COLO829 (cell line): ENCODE data around the gene YKT6.
"Not testable (repeated sequence)": the region's sequence is repeated elsewhere in the genome, so short reads cannot be mapped to it uniquely, and the experiment has no call there.

Experiments used
- DNase-seq: peaks from one replicate; pipeline ENCODE4 v3.0.0; 2012; ENCODE audit warnings: low spot score

YKT6 gene

GRCh38 chr7:44193011-44193802 lies 7.6 kb upstream of the YKT6 start:
- no peak for DNase-seq

GRCh38 chr7:44194069-44194468 lies 6.7 kb upstream of the YKT6 start:
- DNase-seq, result no peak

- DNase-seq, result no peak
Measured at GRCh38 chr7:44194562-44195145, 6.1 kb upstream of the YKT6 start.

DNA sequence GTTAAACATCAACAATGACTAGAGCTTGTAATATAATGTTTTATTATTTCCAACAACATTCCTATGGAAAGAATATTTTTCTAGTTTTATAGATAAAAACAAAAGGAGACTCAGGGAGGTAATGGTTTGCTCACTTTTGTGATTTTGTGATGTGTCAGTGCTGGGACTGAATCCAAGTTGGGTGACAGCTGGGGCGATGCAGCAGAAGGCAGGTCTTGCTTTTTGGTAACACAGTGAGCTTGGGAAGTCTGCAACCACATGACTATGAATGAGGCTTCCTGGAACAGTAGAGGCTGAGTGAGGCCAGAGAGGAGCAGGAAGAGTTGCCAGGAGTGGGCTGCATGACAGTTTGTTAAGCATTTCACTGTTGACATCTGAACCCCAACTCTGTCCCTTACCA lies 4.9 kb upstream of the YKT6 start:
- no peak for DNase-seq

DNA sequence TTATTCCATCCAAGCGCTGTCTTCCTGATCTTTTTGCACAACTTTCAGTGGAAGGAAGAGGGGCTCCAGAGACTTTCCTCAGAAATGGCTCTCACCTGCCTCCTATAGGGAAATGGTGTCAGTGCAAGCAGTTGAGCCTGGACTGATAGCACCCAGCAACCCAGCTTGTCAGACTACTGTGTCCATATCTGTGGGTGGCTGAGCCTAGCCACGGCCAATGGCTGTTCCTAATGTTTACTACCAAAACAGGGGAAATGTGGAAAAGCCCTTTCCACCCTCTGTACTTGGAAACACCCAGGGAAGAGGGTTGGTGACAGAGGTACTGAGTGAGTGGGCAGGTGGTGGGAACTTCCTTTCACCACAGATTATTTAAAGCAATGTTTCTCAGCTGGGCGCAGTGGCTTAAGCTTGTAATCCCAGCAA lies 4.3 kb upstream of the YKT6 start:
- DNase-seq, result peak; percentile 80

DNA sequence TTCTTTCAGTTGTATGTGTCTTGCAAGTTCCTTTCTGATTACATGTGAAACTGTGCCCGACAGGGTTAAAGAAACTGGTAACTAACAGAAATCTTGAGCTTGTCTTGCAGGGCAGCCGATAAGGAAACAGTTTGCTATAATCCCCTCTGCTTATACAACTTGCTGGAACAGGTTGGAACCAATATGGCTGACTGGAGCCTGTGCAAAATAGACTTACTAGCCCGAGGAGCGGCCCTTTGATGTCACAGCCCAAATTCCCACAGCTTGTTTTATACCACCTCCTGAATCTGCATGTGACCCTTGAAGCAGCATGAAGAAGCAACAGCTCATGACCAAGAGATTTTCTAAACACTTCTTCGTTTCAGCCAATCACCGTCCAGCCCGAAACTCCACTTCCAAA lies 3.3 kb upstream of the YKT6 start:
- DNase-seq, result no peak

DNA sequence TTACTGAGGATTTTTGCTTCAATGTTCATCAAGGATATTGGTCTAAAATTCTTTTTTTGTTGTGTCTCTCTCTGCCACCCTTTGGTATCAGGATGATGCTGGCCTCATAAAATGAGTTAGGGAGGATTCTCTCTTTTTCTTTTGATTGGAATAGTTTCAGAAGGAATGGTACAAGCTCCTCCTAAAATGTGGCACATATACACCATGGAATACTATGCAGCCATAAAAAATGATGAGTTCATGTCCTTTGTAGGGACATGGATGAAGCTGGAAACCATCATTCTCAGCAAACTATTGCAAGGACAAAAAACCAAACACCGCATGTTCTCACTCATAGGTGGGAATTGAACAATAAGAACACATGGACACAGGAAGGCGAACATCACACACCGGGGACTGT lies 615 bp upstream of the YKT6 start:
- not testable (repeated sequence) for DNase-seq

- DNase-seq, result no peak
Measured at GRCh38 chr7:44201813-44202212, 1.0 kb downstream of the YKT6 start.

- no peak for DNase-seq
Measured at GRCh38 chr7:44206008-44206407, 5.2 kb downstream of the YKT6 start.

DNA sequence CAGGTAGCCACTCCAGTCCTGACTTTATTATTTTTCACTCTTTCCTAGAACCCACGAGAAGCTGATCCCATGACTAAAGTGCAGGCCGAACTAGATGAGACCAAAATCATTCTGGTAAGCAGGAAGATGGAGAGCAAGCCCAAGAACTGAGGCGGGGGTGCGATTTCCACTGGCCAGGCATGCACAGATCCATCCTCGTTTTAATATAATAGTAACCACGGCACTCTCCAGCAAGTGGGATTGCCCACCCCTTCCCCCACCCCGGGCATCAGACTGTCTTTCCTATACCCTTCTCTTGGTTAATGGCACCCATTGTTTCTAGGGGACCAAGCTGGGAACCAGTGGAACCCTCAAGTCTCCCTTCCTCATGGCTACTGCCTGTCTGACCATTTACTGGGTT lies 7.3 kb downstream of the YKT6 start:
- no peak for DNase-seq

GRCh38 chr7:44210107-44210506 lies 9.3 kb downstream of the YKT6 start:
- DNase-seq, result no peak

- DNase-seq, result no peak
Measured at GRCh38 chr7:44211126-44211675, 10.4 kb downstream of the YKT6 start.

- DNase-seq, result peak; percentile 87
Measured at GRCh38 chr7:44212018-44212417, 11.2 kb downstream of the YKT6 start.

- no peak for DNase-seq
Measured at GRCh38 chr7:44212581-44213184, 11.9 kb downstream of the YKT6 start.

- no peak for DNase-seq
Measured at GRCh38 chr7:44213206-44213876, 12.6 kb downstream of the YKT6 start.

DNA sequence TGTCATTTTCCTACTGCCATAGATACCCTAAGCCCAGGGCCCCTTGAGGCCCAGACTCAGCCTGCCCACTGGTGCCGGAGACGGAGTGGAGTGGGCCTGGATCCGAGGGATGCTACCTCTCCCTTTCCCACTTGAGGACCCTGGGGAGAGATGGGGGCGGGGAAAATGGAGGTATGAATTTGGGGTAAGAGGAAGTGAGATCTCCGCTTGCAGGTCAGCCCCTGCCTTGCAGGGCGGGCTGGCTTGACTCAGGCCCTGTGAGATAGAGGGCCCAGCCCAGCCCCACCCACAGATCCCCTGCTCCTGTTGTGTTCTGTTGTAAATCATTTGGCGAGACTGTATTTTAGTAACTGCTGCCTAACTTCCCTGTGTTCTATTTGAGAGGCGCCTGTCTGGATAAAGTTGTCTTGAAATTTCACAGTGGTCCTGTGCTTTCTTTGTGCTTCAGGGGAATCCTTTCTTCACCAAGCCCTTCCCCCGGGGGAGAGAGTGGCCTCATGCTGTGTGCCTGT lies 13.2 kb downstream of the YKT6 start:
- no peak for DNase-seq

DNA sequence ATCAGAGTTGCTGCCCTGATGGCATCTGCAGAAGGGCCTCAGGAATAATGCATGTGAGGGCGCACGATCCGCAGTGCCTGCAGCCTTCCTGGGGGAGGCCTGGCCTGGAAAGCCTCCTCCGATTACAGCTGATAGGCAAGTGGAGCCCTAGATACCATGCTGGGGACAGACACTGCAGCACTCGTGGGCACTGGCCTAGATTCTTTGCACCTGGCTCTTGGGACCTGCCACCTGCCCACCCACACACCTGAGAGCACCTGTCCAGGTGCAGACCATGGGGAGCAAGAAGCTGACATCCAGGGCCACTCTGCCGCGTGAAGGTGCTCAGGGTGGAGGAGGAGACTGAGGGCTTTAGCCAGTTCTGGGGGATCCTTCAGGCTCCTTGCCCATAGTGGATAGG lies 14.8 kb downstream of the YKT6 start:
- no peak for DNase-seq

GRCh38 chr7:44216019-44216418 lies 15.2 kb downstream of the YKT6 start:
- DNase-seq, result no peak

GRCh38 chr7:44216521-44217222 lies 15.9 kb downstream of the YKT6 start:
- no peak for DNase-seq

DNA sequence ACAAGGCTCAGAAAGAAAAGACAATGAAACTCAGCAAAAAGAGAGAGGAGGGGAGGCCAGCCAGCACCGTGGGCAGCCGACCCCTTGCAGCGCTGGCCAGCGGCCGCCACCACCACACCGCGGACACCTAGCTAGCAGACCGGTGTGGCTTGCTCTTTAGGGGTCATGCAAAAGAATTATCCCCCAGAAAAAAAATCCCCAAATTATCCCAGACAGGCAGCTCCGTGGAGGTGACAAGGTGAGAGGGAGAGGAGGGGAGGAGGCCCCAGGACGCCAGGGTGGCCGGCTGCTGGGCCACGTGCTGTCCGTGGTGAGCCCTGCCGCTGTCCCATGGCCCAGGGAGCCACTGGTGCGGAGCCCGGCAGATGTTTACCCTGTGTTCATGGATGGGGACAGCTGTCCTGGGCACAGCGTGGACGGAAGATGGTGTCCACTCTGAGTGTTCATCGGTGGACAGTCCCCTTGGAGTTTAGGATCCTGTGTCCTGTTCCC lies 16.5 kb downstream of the YKT6 start:
- no peak for DNase-seq

GRCh38 chr7:44217852-44218402 lies 17.1 kb downstream of the YKT6 start:
- DNase-seq, result no peak
